Panc1 (cell line): ENCODE results near the gene WFS1. TPM values are rescaled to one million over a fixed set of nuclear protein-coding genes. Genes with fewer than 3 reads are reported as not detected.

Source experiments
- ATAC-seq: fragments of 200-7000 bp; cut with Tn5 transposase; 2 replicates; pipeline ENCODE4 v1.9.1; 2020; ENCODE audit warnings: mild to moderate bottlenecking, moderate library complexity
- BruUV-seq: library from RNA; stranded (reverse); fragments of 400-500 nt; replicated peaks from 2 replicates; lab custom pipeline; 2021; lab: Mats Ljungman, UMichigan
- CTCF ChIA-PET: fragments of 300-600 bp; sonication (Branson Sonifier 250); formaldehyde crosslinking; loops from one replicate; lab custom pipeline; 2022; ENCODE audit warnings: antibody characterized with exemption; lab: Charles Lee
- POLR2A ChIA-PET: fragments of 300-600 bp; sonication (Branson Sonifier 250); formaldehyde crosslinking; loops from one replicate; lab custom pipeline; 2022; ENCODE audit warnings: antibody characterized with exemption; lab: Charles Lee
- DNase-seq: peaks from one replicate; pipeline ENCODE4 v3.0.0-alpha.2; 2010; ENCODE audit warnings: low read depth, low spot score
- H3K27ac ChIP-seq: 2 replicates; pipeline ENCODE4 v1.5.1; 2011; ENCODE audit warnings: mild to moderate bottlenecking, low read length, inconsistent platforms
- H3K27me3 ChIP-seq: fragments of 200-500 bp; sonication (Bioruptor generic); 2 replicates; pipeline ENCODE4 v1.6.0; 2014; ENCODE audit warnings: low read length, inconsistent platforms; ENCODE audit not compliant: control insufficient read depth, insufficient read depth
- H3K36me3 ChIP-seq: fragments of 200-500 bp; sonication (Bioruptor generic); 2 replicates; pipeline ENCODE4 v1.5.1; 2014; ENCODE audit warnings: inconsistent platforms, mild to moderate bottlenecking, low read length, moderate library complexity; ENCODE audit not compliant: control insufficient read depth, insufficient read depth
- H3K4me1 ChIP-seq: 2 replicates; pipeline ENCODE4 v1.5.1; 2011; ENCODE audit warnings: inconsistent platforms, mild to moderate bottlenecking, low read length, moderate library complexity; ENCODE audit not compliant: control insufficient read depth, insufficient read depth
- H3K4me3 ChIP-seq, 2 experiments: 2 replicates each; pipeline ENCODE4 v1.5.1; 2011 to 2012; ENCODE audit warnings: low read depth in 2 of 2, low read length in 2 of 2, mild to moderate bottlenecking in 2 of 2, inconsistent platforms in 1 of 2, moderate library complexity in 1 of 2
- H3K9me3 ChIP-seq: fragments of 200-500 bp; sonication (Bioruptor generic); 2 replicates; pipeline ENCODE4 v1.5.1; 2014; ENCODE audit warnings: low read depth, mild to moderate bottlenecking, inconsistent platforms, low read length, moderate library complexity; ENCODE audit not compliant: control insufficient read depth, insufficient read depth
- POLR2AphosphoS5 ChIP-seq: IDR thresholded peaks from 2 replicates; pipeline ENCODE4 v1.6.1; 2012; ENCODE audit warnings: mild to moderate bottlenecking, low read depth, low read length, moderate library complexity
- SIN3A ChIP-seq: IDR thresholded peaks from 2 replicates; pipeline ENCODE4 v1.6.1; 2012; ENCODE audit warnings: low read depth, mild to moderate bottlenecking, low read length, moderate library complexity, borderline replicate concordance; ENCODE audit not compliant: insufficient read depth
- TCF7L2 ChIP-seq: IDR thresholded peaks from 2 replicates; pipeline ENCODE4 v1.6.1; 2011; ENCODE audit warnings: mild to moderate bottlenecking, low read depth, low read length, inconsistent platforms
- in situ Hi-C: cut with HindIII; loops from 2 replicates; pipeline ENCODE4 v1.10.0; 2016; ENCODE audit warnings: low sequenced_read_pairs, low pct_unique_long_range_greater_than_20kb
- intact Hi-C: fragments of 100-400 bp; cut with micrococcal nuclease; formaldehyde crosslinking; loops from one replicate; pipeline ENCODE4 v1.10.0; 2022; ENCODE audit not compliant: unreplicated experiment
- total RNA-seq: library from RNA; stranded (reverse); gene quantifications from one replicate; pipeline ENCODE4 v1.2.1, GENCODE V29; 2021; ENCODE audit not compliant: unreplicated experiment
- TF ChIP-seq, protein P1 (sequence below): fragments of 450-650 bp; IDR thresholded peaks from 2 replicates; pipeline ENCODE4 v1.5.1; 2017; ENCODE audit warnings: mild to moderate bottlenecking
- TF ChIP-seq, protein P2 (sequence below), 2 experiments: IDR thresholded peaks; 2 replicates each; pipeline ENCODE4 v1.6.1; 2011 to 2012; ENCODE audit warnings: low read depth in 2 of 2, control low read depth in 1 of 2, low read length in 1 of 2, mild to moderate bottlenecking in 1 of 2, moderate library complexity in 1 of 2; ENCODE audit not compliant: insufficient read depth in 1 of 2

Gene WFS1
- total RNA-seq, 1 experiment from 2014 or later = 67.5 TPM

DNA sequence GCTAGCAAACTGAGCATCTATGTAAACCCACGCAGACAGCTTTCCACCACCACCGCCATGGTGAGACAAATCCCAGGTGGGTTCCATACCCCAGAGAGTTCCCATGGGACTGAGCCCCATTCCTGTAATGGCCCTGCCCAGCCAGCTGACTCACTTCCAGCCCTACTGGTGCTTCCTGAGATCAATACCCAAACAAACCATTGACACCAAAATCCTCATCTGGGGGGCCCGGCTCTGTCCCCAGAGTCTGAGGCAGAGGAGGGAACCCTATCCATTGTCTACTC is 39.2 kb upstream of the WFS1 start:
- in situ Hi-C loops = no loop called here
- POLR2A ChIA-PET = no interaction called here
- no peaks in the 10 kb centered on the region for H3K9me3 ChIP-seq
- TF ChIP-seq TCF7L2 (no peak), SIN3A (no peak), POLR2AphosphoS5 (no peak)
- TF ChIP-seq, protein P1, sequence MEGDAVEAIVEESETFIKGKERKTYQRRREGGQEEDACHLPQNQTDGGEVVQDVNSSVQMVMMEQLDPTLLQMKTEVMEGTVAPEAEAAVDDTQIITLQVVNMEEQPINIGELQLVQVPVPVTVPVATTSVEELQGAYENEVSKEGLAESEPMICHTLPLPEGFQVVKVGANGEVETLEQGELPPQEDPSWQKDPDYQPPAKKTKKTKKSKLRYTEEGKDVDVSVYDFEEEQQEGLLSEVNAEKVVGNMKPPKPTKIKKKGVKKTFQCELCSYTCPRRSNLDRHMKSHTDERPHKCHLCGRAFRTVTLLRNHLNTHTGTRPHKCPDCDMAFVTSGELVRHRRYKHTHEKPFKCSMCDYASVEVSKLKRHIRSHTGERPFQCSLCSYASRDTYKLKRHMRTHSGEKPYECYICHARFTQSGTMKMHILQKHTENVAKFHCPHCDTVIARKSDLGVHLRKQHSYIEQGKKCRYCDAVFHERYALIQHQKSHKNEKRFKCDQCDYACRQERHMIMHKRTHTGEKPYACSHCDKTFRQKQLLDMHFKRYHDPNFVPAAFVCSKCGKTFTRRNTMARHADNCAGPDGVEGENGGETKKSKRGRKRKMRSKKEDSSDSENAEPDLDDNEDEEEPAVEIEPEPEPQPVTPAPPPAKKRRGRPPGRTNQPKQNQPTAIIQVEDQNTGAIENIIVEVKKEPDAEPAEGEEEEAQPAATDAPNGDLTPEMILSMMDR = no peak
- TF ChIP-seq, protein P2, sequence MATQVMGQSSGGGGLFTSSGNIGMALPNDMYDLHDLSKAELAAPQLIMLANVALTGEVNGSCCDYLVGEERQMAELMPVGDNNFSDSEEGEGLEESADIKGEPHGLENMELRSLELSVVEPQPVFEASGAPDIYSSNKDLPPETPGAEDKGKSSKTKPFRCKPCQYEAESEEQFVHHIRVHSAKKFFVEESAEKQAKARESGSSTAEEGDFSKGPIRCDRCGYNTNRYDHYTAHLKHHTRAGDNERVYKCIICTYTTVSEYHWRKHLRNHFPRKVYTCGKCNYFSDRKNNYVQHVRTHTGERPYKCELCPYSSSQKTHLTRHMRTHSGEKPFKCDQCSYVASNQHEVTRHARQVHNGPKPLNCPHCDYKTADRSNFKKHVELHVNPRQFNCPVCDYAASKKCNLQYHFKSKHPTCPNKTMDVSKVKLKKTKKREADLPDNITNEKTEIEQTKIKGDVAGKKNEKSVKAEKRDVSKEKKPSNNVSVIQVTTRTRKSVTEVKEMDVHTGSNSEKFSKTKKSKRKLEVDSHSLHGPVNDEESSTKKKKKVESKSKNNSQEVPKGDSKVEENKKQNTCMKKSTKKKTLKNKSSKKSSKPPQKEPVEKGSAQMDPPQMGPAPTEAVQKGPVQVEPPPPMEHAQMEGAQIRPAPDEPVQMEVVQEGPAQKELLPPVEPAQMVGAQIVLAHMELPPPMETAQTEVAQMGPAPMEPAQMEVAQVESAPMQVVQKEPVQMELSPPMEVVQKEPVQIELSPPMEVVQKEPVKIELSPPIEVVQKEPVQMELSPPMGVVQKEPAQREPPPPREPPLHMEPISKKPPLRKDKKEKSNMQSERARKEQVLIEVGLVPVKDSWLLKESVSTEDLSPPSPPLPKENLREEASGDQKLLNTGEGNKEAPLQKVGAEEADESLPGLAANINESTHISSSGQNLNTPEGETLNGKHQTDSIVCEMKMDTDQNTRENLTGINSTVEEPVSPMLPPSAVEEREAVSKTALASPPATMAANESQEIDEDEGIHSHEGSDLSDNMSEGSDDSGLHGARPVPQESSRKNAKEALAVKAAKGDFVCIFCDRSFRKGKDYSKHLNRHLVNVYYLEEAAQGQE (IDR thresholded peaks at IDR 0.05; ENCODE audit: insufficient read depth in 1 of 2, low read depth in 2 of 2, low read length in 1 of 2) = no peak
- H3K27me3 ChIP-seq = no peaks in the 10 kb centered on the region
- no peak for ATAC-seq
- DNase-seq = no peak
- no peak overlapping the region for H3K27ac ChIP-seq
- BruUV-seq = no TSS peak
- H3K4me1 ChIP-seq = no peaks in the 10 kb centered on the region
- CTCF ChIA-PET = no interaction called here
- intact Hi-C loops = no loop called here
- no peaks in the 10 kb centered on the region for H3K36me3 ChIP-seq
- H3K4me3 ChIP-seq = no peak overlapping the region

DNA sequence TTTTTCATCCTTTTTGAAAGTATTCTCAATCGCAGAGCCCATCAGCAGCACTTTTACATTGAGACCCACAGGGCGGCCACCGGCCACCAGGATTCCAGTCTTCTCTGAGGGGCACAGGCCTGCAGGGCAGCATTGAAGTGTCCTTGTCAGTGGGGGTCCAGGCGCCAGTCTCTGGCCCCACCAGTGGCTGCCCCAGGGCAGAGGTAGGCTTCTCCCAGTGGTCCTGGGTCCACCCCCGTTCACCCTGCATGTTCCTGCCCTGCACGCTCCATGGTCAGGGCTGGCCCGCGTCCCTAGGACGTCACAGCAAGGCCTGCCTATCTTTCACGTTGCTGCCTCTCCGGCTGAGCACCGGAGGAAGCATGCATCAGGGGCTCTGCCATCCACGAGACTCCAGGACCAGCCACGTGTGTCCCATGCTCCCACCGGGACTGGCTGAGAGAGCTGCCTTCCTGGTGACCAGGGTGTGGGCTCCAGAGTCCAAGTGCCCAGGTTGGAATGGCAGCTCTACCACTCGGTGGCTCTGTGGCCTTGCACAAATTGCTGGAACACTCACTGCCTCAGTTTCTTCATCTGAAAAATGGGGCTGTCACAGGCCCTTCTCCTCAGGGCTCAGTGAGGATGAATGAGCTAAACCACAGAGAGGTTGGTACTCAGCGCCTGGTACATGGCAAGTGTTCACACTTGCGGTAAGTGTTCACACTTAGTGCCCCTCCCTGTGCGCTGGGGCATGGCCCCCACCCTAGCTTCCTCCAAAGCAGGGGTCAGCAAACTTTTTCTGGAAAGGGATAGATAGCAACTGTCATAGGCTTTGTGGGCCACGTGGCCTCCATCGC is 38.6 kb upstream of the WFS1 start:
- CTCF ChIA-PET = no interaction called here
- ATAC-seq (no peak), DNase-seq (no peak)
- intact Hi-C loops (no loop called here), in situ Hi-C loops (no loop called here)
- no peak overlapping the region for H3K4me3 ChIP-seq
- TF ChIP-seq TCF7L2 (no peak), SIN3A (no peak), POLR2AphosphoS5 (no peak)
- TF ChIP-seq, protein P1 = no peak
- TF ChIP-seq, protein P2 (IDR thresholded peaks at IDR 0.05; ENCODE audit: insufficient read depth in 1 of 2, low read depth in 2 of 2, low read length in 1 of 2) = no peak
- no peaks in the 10 kb centered on the region for H3K4me1 ChIP-seq
- no peak overlapping the region for H3K27ac ChIP-seq
- no peaks in the 10 kb centered on the region for H3K36me3 ChIP-seq
- BruUV-seq = no TSS peak
- POLR2A ChIA-PET = no interaction called here
- H3K9me3 ChIP-seq = no peaks in the 10 kb centered on the region
- H3K27me3 ChIP-seq = no peaks in the 10 kb centered on the region
